A549 (cell line): Measurements from ENCODE around the gene SNAI3. TPM values are rescaled to one million over a fixed set of nuclear protein-coding genes. Genes with fewer than 3 reads are reported as not detected.

ENCODE experiments used
- ATAC-seq, 2 experiments: fragments of 200-7000 bp in 1 of 2; fragments of >200 bp in 1 of 2; cut with Nextera tagmentation in 1 of 2; cut with Tn5 transposase in 1 of 2; 3 replicates each; pipeline versions ENCODE4 v1.8.0 to v1.9.1; 2018 to 2020; ENCODE audit warnings: mild to moderate bottlenecking in 1 of 2, moderate library complexity in 1 of 2
- CTCF ChIA-PET: fragments of 300-600 bp; sonication (Branson Sonifier 250); formaldehyde crosslinking; extraction: SDS; loops from one replicate; lab custom pipeline; 2021; ENCODE audit warnings: antibody characterized with exemption, inconsistent platforms; lab: Yijun Ruan, JAX
- POLR2A ChIA-PET: fragments of 350-600 bp; formaldehyde crosslinking; extraction: SDS; loops from one replicate; lab custom pipeline; 2021; ENCODE audit warnings: antibody characterized with exemption, inconsistent platforms; lab: Yijun Ruan, JAX
- DNase-seq, 2 experiments: peaks; one replicate each; pipeline versions ENCODE4 v3.0.0 to v3.0.0-alpha.2; 2011 to 2016; ENCODE audit warnings: low read depth in 1 of 2, low spot score in 1 of 2
- FAIRE-seq: peaks from 2 replicates; lab custom pipeline; 2011; peaks lifted over from hg19 to GRCh38; lab: Jason Lieb, UNC
- H3K27ac ChIP-seq, 2 experiments: fragments of >200 bp; sonication (Bioruptor Twin); formaldehyde crosslinking; 3 replicates each; pipeline ENCODE4 v1.5.1; 2016 to 2017
- H3K4me1 ChIP-seq: fragments of >200 bp; sonication (Bioruptor Twin); formaldehyde crosslinking; 3 replicates; pipeline ENCODE4 v1.6.1; 2016
- H3K4me2 ChIP-seq: fragments of >200 bp; sonication (Bioruptor Twin); formaldehyde crosslinking; 3 replicates; pipeline ENCODE4 v1.6.1; 2016
- H3K4me3 ChIP-seq: fragments of >200 bp; sonication (Bioruptor Twin); formaldehyde crosslinking; 3 replicates; pipeline ENCODE4 v1.5.1; 2016
- H3K9me3 ChIP-seq: fragments of >200 bp; sonication (Bioruptor Twin); formaldehyde crosslinking; 3 replicates; pipeline ENCODE4 v1.6.1; 2016
- BCL3 ChIP-seq: fragments of >200 bp; sonication (Bioruptor Twin); formaldehyde crosslinking; IDR thresholded peaks from 3 replicates; pipeline ENCODE4 v1.6.1; 2016
- CBX2 ChIP-seq: fragments of 200-600 bp; sonication (generic); IDR thresholded peaks from 2 replicates; pipeline ENCODE4 v1.6.1; 2016; ENCODE audit warnings: low read depth, mild to moderate bottlenecking, borderline replicate concordance
- CBX8 ChIP-seq: fragments of 200-600 bp; sonication (generic); IDR thresholded peaks from 2 replicates; pipeline ENCODE4 v1.6.1; 2016
- CEBPB ChIP-seq, 2 experiments: fragments of >200 bp in 1 of 2; sonication (Bioruptor Twin) in 1 of 2; formaldehyde crosslinking in 1 of 2; IDR thresholded peaks; 2 replicates each; pipeline ENCODE4 v1.6.1; 2012 to 2016
- EHMT2 ChIP-seq: fragments of 200-600 bp; sonication (generic); IDR thresholded peaks from 2 replicates; pipeline ENCODE4 v1.6.1; 2016; ENCODE audit warnings: antibody characterized with exemption, low read depth, mild to moderate bottlenecking, moderate library complexity
- EP300 ChIP-seq, 2 experiments: fragments of >200 bp; sonication (Bioruptor Twin); formaldehyde crosslinking; IDR thresholded peaks; 2 replicates in 1 of 2; 3 replicates in 1 of 2; pipeline ENCODE4 v1.6.1; 2016 to 2017
- ESRRA ChIP-seq: fragments of 150-350 bp; IDR thresholded peaks from 2 replicates; pipeline ENCODE4 v1.6.1; 2014; ENCODE audit warnings: mild to moderate bottlenecking, low read length, borderline replicate concordance
- FOSB ChIP-seq: fragments of 250-450 bp; sonication (Bioruptor Pico); IDR thresholded peaks from 2 replicates; pipeline ENCODE4 v1.5.0; 2020; ENCODE audit warnings: mild to moderate bottlenecking, moderate library complexity
- FOSL2 ChIP-seq, 2 experiments: fragments of 450-650 bp in 1 of 2; fragments of >200 bp in 1 of 2; sonication (Bioruptor Twin) in 1 of 2; formaldehyde crosslinking; IDR thresholded peaks; 2 replicates each; pipeline versions ENCODE4 v1.5.0 to v1.6.1; 2016 to 2020; ENCODE audit warnings: mild to moderate bottlenecking in 1 of 2, moderate library complexity in 1 of 2
- GATA3 ChIP-seq: IDR thresholded peaks from 2 replicates; pipeline ENCODE4 v1.6.1; 2012; ENCODE audit warnings: borderline replicate concordance
- HOXA7 ChIP-seq: fragments of 250-450 bp; sonication (Bioruptor Pico); IDR thresholded peaks from 2 replicates; pipeline ENCODE4 v1.5.0; 2020; ENCODE audit warnings: mild to moderate bottlenecking, moderate library complexity
- HOXB13 ChIP-seq: fragments of 250-450 bp; sonication (Bioruptor Pico); IDR thresholded peaks from 2 replicates; pipeline ENCODE4 v1.5.0; 2020; ENCODE audit warnings: low read depth, mild to moderate bottlenecking, moderate library complexity
- JUN ChIP-seq, 2 experiments: fragments of >200 bp; sonication (Bioruptor Twin); formaldehyde crosslinking; IDR thresholded peaks; 2 replicates in 1 of 2; 3 replicates in 1 of 2; pipeline ENCODE4 v1.6.1; 2016 to 2017
- KDM1A ChIP-seq: fragments of 200-600 bp; sonication (generic); IDR thresholded peaks from 2 replicates; pipeline ENCODE4 v1.6.1; 2016; ENCODE audit warnings: low read depth, mild to moderate bottlenecking
- MAFK ChIP-seq: fragments of 450-650 bp; IDR thresholded peaks from 2 replicates; pipeline ENCODE4 v1.6.1; 2014; ENCODE audit not compliant: partially characterized antibody
- MAX ChIP-seq: IDR thresholded peaks from 2 replicates; pipeline ENCODE4 v1.6.1; 2012
- NFE2L2 ChIP-seq: fragments of 150-350 bp; conservative IDR thresholded peaks from 2 replicates; pipeline ENCODE4 v1.6.1; 2014; ENCODE audit warnings: low read length
- POLR2AphosphoS2 ChIP-seq: conservative IDR thresholded peaks from 2 replicates; pipeline ENCODE4 v1.6.1; 2012; ENCODE audit warnings: low read length, improper control_type of control experiment, inconsistent platforms
- REST ChIP-seq: fragments of 200-600 bp; sonication (generic); IDR thresholded peaks from 2 replicates; pipeline ENCODE4 v1.6.1; 2016; ENCODE audit warnings: antibody characterized with exemption, mild to moderate bottlenecking, moderate library complexity
- RNF2 ChIP-seq: fragments of 200-600 bp; sonication (generic); IDR thresholded peaks from 2 replicates; pipeline ENCODE4 v1.6.1; 2016; ENCODE audit warnings: low read depth, mild to moderate bottlenecking, antibody characterized with exemption, moderate library complexity, borderline replicate concordance
- SMC3 ChIP-seq: fragments of >200 bp; sonication (Bioruptor Twin); formaldehyde crosslinking; IDR thresholded peaks from 3 replicates; pipeline ENCODE4 v1.6.1; 2018; ENCODE audit warnings: inconsistent platforms
- SREBF2 ChIP-seq: fragments of 450-650 bp; IDR thresholded peaks from 2 replicates; pipeline ENCODE4 v1.6.1; 2014; ENCODE audit warnings: mild to moderate bottlenecking, moderate library complexity
- TFCP2L1 ChIP-seq: fragments of 250-450 bp; sonication (Bioruptor Pico); IDR thresholded peaks from 2 replicates; pipeline ENCODE4 v1.5.0; 2021; ENCODE audit warnings: mild to moderate bottlenecking
- USF2 ChIP-seq: fragments of 450-650 bp; IDR thresholded peaks from 2 replicates; pipeline ENCODE4 v1.6.1; 2014; ENCODE audit warnings: antibody characterized with exemption
- ZC3H11A ChIP-seq: fragments of 450-650 bp; IDR thresholded peaks from 2 replicates; pipeline ENCODE4 v1.6.1; 2014; ENCODE audit warnings: antibody characterized with exemption, mild to moderate bottlenecking
- ZFP36 ChIP-seq: fragments of 450-650 bp; IDR thresholded peaks from 2 replicates; pipeline ENCODE4 v1.6.1; 2014; ENCODE audit warnings: borderline replicate concordance; ENCODE audit not compliant: partially characterized antibody
- WGBS: methylation state at CpG from one replicate; pipeline ENCODE4 v1.1.6; 2017; ENCODE audit errors: missing lambda C conversion rate; 5-methylcytosine and 5-hydroxymethylcytosine counted together
- polyA plus RNA-seq, 4 experiments: library from polyadenylated mRNA; depleted of rRNA in 3 of 4; stranded (reverse); fragments of >200 nt; fragmentation: RNase III in 1 of 4; extraction: RNeasy Plus Mini Kit Qiagen cat#74134 plus additional on column Dnase treatment in 1 of 4; gene quantifications; 2 replicates in 3 of 4; 3 replicates in 1 of 4; pipeline ENCODE4 v1.2.3, GENCODE V29; 2011 to 2017
- TF ChIP-seq, protein P1 (sequence below): IDR thresholded peaks from 2 replicates; pipeline ENCODE4 v1.6.1; 2012; ENCODE audit warnings: low read depth, borderline replicate concordance

SNAI3 gene
- polyA plus RNA-seq, 2 of the 4 experiments (the other 2 are of a cell fraction), result not detected

DNA sequence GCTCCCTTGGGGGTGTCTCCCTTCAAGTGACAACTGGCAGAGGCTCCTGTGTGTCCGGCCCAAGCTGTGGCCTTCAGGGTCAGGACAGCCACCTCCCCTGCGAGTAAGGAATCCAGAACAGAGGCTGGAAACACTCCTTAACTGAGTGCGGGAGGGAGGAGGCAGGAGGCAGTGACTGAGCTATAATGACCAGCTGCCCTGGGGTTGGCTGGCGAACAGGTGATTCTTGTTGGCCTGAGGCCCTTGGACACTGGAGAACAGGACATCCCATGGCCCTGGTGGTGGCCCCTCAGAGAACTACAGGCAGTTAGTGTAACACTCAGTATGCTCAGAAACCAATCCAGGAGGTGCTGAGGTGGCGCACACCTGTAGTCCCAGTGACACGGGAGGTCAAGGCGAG lies 9.4 kb upstream of the SNAI3 start:
- CTCF ChIA-PET, result interaction anchor here (0.7 to 2.1 kb wide), 4 partner anchors 9 to 162 kb away, joined by 3 to 7 read pairs (median 5); partner anchors contain the start of gene SNAI3
- POLR2A ChIA-PET, result no interaction called here
- FAIRE-seq (no peak), DNase-seq (no peak), ATAC-seq (no peak)
- no peak for TF ChIP-seq HOXB13
- no peak for TF ChIP-seq GATA3
- no peak for TF ChIP-seq TFCP2L1 (CRISPR knock-in tag)
- no peak for TF ChIP-seq RNF2
- no peak for TF ChIP-seq NFE2L2
- TF ChIP-seq REST, result no peak
- Histone ChIP-seq H3K4me3 (no peak overlapping the region), H3K9me3 (no peaks in the 10 kb centered on the region), H3K4me1 (no peaks in the 10 kb centered on the region), H3K4me2 (no peak overlapping the region), H3K27ac (no peak overlapping the region)
- 92% methylated on average over 5 of the region's 7 CpGs for WGBS

DNA sequence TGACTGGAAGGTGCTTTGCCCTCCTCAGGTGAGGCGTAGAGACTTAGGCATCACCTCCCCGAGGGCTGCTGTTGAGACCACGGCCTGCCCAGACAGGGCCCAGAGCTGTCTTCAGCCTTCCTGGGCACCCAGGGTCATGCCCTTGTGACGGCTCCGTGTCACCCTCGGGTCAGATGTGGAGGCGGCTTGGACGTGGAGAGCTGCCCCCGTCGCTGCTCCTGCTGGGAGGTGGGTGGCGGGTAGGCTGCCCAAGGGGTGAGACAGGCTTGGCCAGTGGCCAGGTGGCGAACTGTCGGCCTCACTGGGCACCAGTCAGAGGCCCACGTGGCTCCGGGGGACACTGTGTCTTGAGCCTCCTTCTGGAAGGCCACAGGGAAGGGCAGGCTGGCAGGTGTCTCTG lies 8.9 kb upstream of the SNAI3 start:
- TF ChIP-seq TFCP2L1 (CRISPR knock-in tag), result no peak
- TF ChIP-seq USF2, result no peak
- TF ChIP-seq JUN (IDR thresholded peaks at IDR 0.05), result no peak
- TF ChIP-seq HOXB13, result no peak
- TF ChIP-seq SMC3, result no peak
- TF ChIP-seq MAX, result no peak
- TF ChIP-seq POLR2AphosphoS2, result no peak
- TF ChIP-seq FOSB (CRISPR knock-in tag), result no peak
- ATAC-seq (no peak), DNase-seq (no peak), FAIRE-seq (no peak)
- Histone ChIP-seq H3K4me2 (no peak overlapping the region), H3K9me3 (no peaks in the 10 kb centered on the region), H3K4me3 (no peak overlapping the region), H3K27ac (no peak overlapping the region), H3K4me1 (no peaks in the 10 kb centered on the region)
- WGBS, result 93% methylated on average over 3 of the region's 15 CpGs
- ChIA-PET POLR2A (no interaction called here), CTCF (interaction anchor here (1.6 to 2.1 kb wide), 2 partner anchors 8 to 42 kb away, joined by 6 to 7 read pairs; partner anchors contain the start of gene SNAI3)

DNA sequence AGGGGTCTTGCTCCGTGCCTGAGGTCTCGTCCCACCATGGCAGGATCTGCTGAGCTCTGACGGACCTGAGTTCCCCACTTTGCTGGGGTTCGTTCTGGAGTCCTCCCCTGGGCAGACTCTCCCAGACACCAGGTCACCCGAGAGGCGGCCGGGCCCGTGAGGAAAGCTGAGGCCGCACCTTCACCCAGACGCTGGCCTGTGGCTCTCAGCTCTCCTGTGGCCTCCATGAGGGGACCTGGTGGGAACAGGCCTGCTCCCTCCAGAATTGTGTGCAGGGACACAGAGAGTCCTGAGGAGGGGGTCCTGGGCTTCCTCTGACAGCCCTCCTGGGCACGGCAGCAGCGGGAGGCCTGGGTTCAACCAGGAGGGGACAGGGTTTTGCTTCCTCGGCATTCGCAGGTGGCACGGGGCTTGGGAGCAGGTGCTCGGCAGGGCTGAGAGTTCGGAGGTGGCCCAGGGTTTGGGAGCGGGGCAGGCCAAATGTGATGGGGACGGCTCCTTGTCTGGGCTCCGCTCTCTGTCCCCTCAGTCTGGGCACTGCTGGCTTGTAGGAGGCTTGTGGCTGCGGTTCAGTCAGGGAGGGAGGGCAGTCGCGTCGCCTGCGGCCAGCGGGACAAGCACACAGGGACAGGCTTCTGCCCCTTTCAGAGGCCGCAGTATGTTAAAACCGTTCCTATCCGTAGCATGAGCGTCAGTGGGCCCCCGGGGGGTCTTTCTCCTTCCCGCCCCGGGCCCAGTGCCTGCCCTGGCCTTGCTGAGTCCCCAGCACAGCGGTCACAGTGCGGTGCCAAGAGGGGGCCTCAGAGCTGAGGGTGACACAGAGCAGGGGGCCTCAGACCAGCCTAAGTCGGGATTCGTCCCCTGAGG lies 8.1 kb upstream of the SNAI3 start:
- TF ChIP-seq EP300 (IDR thresholded peaks at IDR 0.05), result no peak
- TF ChIP-seq GATA3, result no peak
- TF ChIP-seq EHMT2, result no peak
- TF ChIP-seq, protein P1, sequence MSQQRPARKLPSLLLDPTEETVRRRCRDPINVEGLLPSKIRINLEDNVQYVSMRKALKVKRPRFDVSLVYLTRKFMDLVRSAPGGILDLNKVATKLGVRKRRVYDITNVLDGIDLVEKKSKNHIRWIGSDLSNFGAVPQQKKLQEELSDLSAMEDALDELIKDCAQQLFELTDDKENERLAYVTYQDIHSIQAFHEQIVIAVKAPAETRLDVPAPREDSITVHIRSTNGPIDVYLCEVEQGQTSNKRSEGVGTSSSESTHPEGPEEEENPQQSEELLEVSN, result no peak
- TF ChIP-seq KDM1A, result no peak
- TF ChIP-seq BCL3, result no peak
- no peak for TF ChIP-seq CBX8
- TF ChIP-seq FOSL2 (IDR thresholded peaks at IDR 0.05), result no peak
- no peak for TF ChIP-seq FOSL2 (CRISPR knock-in tag; IDR thresholded peaks at IDR 0.05)
- no peak for TF ChIP-seq CEBPB (IDR thresholded peaks at IDR 0.05)
- TF ChIP-seq CBX2, result no peak
- no peak for TF ChIP-seq MAFK
- no peak for TF ChIP-seq ZFP36
- TF ChIP-seq FOSB (CRISPR knock-in tag), result no peak
- TF ChIP-seq ESRRA, result no peak
- no peak for TF ChIP-seq SREBF2
- no peak for TF ChIP-seq HOXA7 (CRISPR knock-in tag)
- TF ChIP-seq ZC3H11A, result no peak
- ChIA-PET POLR2A (no interaction called here), CTCF (interaction anchor here (2.1 kb wide), 1 partner anchor 8 kb away, joined by 6 read pairs; the partner anchor contains the start of gene SNAI3)
- WGBS, result 84% methylated on average over 26 of the region's 37 CpGs
- H3K27ac ChIP-seq, result no peak overlapping the region
- no peak overlapping the region for H3K4me2 ChIP-seq
- DNase-seq (no peak), ATAC-seq (no peak), FAIRE-seq (no peak)
- no peak overlapping the region for H3K4me3 ChIP-seq
- H3K4me1 ChIP-seq, result no peaks in the 10 kb centered on the region
- H3K9me3 ChIP-seq, result no peaks in the 10 kb centered on the region
